Erythroblast (primary cell): Measurements from ENCODE around the gene SORL1.

Experiments
- DNase-seq, 2 experiments: peaks; one replicate each; lab custom pipeline; 2025; lab: John Stamatoyannopoulos, UW
- GATA1 ChIP-seq: IDR thresholded peaks from 2 replicates; pipeline ENCODE4 v1.6.1; 2011; ENCODE audit warnings: low read depth, mild to moderate bottlenecking, control low read depth, low read length, moderate library complexity
- POLR2A ChIP-seq: IDR thresholded peaks from 2 replicates; pipeline ENCODE4 v1.6.1; 2011; ENCODE audit warnings: mild to moderate bottlenecking, low read length

The SORL1 gene

DNA sequence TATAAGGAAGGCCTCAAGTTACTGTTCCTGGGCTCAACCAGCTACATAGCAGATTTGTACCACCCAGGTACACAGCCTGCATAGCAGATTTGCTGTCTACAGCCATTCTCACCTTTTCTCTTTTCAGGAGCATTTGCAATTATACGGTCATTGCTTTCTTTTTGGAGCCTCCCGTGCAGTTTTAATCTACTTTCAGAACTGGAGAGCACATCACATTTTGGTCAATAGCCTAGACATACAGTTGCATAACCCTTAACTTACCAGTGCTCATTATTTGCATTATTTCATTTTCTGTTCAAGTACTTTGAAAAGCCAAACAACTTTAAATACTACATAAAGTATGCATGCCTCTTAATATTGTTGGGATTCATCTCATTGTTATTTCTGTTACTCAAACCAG, 151.2 kb downstream of the SORL1 start:
- TF ChIP-seq GATA1 (no peak), POLR2A (no peak)
- DNase-seq = no peak

DNA sequence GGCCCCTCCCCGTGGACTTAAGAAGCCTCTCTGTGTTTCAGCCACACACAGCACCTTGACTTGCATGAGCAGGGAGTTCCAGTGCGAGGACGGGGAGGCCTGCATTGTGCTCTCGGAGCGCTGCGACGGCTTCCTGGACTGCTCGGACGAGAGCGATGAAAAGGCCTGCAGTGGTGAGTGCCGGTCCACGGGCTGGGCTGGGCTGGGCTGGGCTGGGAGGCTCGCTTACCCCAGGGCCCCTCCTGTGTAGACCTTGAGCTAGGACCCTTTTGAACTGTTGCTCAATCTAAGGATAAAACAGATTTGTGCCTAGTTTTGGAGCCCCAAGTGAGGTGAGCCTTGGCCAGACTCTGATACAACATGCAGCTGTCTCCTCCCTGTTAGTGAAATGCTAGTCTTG, 152.0 kb downstream of the SORL1 start:
- TF ChIP-seq POLR2A = no peak
- TF ChIP-seq GATA1 = no peak
- DNase-seq = no peak

DNA sequence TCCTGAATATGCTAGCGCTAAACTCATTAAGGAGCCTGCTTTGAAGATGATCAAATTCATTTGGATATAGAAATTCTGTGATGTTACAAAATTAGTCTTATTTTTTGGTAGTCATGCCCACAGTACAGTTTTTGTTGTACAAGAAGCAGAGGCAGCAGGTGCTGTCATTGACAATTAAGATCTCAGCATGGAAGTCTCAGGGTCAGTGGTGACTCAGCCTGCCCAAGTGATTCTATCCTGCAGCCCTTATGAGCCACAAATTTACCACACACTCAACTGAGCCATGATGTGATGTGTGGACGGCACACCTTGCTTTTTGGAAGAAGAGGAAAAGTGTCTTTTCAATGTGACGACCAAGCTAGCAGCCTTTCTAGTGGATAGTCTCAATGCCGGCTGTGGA, 154.2 kb downstream of the SORL1 start:
- no peak for DNase-seq
- TF ChIP-seq GATA1 (no peak), POLR2A (no peak)

- no peak for DNase-seq
- TF ChIP-seq POLR2A (no peak), GATA1 (no peak)
These were observed 155.2 kb downstream of the SORL1 start for GRCh38 chr11:121607341-121607740.

DNA sequence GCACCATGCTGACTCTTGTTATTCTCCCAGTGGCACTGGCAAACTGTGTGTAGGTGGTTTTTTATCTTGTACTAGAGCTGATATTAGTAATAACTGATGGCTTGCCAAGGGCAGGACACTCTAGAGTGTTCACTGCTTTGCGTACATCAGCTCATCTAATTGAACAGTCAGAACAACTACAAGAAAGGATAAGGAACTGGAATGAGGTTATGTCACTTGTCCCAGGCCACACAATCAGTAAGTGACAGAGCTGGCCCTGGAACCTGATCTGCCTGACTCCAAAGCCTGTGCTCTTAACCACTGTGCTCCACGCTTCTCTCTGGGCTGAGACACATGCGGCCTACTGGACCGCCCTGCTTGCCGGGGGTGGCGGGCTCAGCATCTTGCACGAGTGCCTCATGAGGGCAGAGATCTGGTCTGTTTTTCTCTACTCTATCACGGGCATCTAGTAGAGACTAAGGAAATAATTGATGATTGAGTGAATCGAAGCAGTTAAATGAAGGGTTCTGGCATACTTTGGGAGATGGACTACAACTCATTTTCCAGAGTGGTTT, 156.5 kb downstream of the SORL1 start:
- DNase-seq = no peak
- TF ChIP-seq POLR2A (no peak), GATA1 (no peak)

GRCh38 chr11:121610706-121611105, 158.6 kb downstream of the SORL1 start:
- TF ChIP-seq POLR2A = no peak
- TF ChIP-seq GATA1 = no peak
- no peak for DNase-seq

GRCh38 chr11:121611242-121611641, 159.1 kb downstream of the SORL1 start:
- no peak for DNase-seq
- TF ChIP-seq POLR2A = no peak
- no peak for TF ChIP-seq GATA1

DNA sequence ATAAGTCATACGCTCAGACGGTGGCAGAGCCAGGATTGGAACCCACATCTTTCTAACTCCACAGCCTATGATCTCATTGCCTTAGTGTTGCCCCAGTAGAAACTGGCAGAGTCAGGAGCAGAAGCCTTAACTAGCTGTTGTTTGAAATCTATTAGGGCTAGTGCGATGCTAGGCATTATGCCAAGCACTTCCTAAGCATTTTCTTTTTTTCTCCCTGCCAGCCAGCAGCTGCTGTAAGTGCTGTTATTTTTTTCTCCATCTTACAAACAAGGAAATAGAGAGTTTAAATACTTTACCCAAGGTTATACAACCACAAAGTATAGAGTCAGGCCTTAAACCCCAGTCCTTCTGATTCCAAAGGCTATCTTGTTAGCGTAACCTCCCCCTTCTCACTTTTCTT, 161.6 kb downstream of the SORL1 start:
- no peak for DNase-seq
- TF ChIP-seq GATA1 (no peak), POLR2A (no peak)

- no peak for TF ChIP-seq POLR2A
- DNase-seq = no peak
These were observed 162.6 kb downstream of the SORL1 start for GRCh38 chr11:121614636-121615240.

GRCh38 chr11:121615501-121615900, 163.4 kb downstream of the SORL1 start:
- DNase-seq = no peak
- TF ChIP-seq GATA1 (no peak), POLR2A (no peak)

DNA sequence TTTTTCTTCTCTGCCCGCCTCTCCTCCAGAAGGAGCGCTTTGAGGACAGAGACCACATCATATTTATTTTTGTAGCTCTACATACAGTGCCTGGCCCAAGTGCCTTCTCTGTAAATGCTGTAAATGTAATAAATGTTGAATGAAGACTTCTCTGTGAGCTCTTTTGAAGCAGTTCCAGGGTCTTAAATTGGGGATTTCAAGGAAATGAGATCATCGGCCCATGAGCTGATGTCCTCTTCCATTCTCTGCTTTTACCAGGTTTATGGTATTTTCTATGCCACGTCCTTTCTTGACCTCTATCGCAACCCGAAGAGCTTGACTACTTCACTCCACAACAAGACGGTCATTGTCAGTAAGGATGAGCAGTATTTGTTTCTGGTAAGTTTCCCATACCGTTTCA, 166.4 kb downstream of the SORL1 start:
- TF ChIP-seq GATA1 (no peak), POLR2A (no peak)
- no peak for DNase-seq

DNA sequence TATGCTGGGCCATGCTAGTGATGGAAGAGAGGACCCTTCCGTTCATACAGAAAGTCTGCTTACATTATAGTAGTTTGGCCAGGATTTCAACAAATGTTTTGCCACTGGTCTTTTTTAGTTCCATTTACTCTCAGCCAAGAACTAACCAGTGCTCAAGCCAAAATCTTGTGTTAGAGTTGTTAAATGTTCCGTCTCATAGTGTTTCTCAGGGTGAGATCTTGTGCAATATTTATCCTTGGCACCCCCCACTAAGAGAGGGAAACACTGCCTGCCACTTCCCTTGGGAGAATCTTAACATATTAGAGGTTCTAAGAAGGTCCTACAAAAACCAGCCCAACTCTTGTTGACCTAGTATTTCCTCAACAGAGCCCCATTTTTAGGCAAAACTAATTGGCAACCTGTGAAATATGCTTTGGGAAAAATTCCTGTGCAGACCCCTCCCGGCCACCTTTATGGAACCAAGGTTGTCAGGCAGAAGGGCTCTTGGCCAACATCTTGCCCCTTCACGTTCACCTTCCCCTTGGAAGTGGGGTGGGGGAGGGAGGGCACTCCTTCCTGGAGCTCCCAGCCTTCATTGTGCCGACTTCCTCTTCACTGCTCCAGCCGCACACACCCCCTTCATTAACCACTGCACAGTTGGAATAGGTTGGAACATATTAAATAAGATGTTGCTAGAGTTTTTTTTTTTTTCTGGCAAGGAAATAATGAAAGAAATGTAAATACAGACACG, 173.8 kb downstream of the SORL1 start:
- no peak for DNase-seq
- TF ChIP-seq POLR2A = no peak
- TF ChIP-seq GATA1 = no peak

DNA sequence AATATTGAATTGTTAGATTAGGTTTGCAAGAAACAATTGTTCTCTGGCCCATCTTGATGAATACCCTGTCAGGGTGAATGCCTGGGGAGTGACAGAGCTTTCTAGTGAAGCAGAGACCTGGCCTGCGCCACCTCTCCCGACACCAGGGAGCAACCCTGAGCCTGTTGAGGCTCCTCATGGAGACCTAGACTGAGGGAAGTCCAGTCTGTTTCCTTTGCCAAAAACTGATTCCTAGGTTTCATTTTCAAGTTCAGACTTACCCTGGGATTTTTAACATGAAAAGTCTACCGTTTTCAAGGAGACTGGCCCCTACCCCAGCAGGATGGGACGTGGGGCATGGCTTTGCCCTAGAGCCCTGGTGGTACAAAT, 174.4 kb downstream of the SORL1 start:
- TF ChIP-seq GATA1 (no peak), POLR2A (no peak)
- no peak for DNase-seq

GRCh38 chr11:121626980-121627379, 174.9 kb downstream of the SORL1 start:
- no peak for DNase-seq
- TF ChIP-seq POLR2A (no peak), GATA1 (no peak)
